ENCODE measurements around the gene SHC3.

The SHC3 gene

GRCh38 chr9:89097219-89097618 lies 81.4 kb downstream of the SHC3 start:
- TF ChIP-seq EP300 (IDR thresholded peaks at IDR 0.05; ENCODE audit: borderline replicate concordance) (no peak), ZBTB7A (IDR thresholded peaks at IDR 0.05; ENCODE audit: low read depth) (no peak), TEAD4 (IDR thresholded peaks at IDR 0.05) (no peak), RAD21 (IDR thresholded peaks at IDR 0.05; ENCODE audit: low read depth) (no peak), REST (IDR thresholded peaks at IDR 0.05; ENCODE audit: low read depth) (no peak), TCF12 (IDR thresholded peaks at IDR 0.05; ENCODE audit: low read depth) (no peak), TAF1 (IDR thresholded peaks at IDR 0.05; ENCODE audit: low read depth) (no peak), YY1 (IDR thresholded peaks at IDR 0.05; ENCODE audit: low read depth) (no peak), CREB1 (IDR thresholded peaks at IDR 0.05; ENCODE audit: low read depth) (no peak), EGR1 (IDR thresholded peaks at IDR 0.05) (no peak)
- TF ChIP-seq, protein P1, sequence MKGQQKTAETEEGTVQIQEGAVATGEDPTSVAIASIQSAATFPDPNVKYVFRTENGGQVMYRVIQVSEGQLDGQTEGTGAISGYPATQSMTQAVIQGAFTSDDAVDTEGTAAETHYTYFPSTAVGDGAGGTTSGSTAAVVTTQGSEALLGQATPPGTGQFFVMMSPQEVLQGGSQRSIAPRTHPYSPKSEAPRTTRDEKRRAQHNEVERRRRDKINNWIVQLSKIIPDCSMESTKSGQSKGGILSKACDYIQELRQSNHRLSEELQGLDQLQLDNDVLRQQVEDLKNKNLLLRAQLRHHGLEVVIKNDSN (IDR thresholded peaks at IDR 0.05), result no peak
- TF ChIP-seq, protein P2, sequence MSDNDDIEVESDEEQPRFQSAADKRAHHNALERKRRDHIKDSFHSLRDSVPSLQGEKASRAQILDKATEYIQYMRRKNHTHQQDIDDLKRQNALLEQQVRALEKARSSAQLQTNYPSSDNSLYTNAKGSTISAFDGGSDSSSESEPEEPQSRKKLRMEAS (IDR thresholded peaks at IDR 0.05), result no peak

GRCh38 chr9:89096807-89097206 lies 81.8 kb downstream of the SHC3 start:
- TF ChIP-seq REST (IDR thresholded peaks at IDR 0.05; ENCODE audit: low read depth) (no peak), CREB1 (IDR thresholded peaks at IDR 0.05; ENCODE audit: low read depth) (no peak), TAF1 (IDR thresholded peaks at IDR 0.05; ENCODE audit: low read depth) (no peak)

DNA sequence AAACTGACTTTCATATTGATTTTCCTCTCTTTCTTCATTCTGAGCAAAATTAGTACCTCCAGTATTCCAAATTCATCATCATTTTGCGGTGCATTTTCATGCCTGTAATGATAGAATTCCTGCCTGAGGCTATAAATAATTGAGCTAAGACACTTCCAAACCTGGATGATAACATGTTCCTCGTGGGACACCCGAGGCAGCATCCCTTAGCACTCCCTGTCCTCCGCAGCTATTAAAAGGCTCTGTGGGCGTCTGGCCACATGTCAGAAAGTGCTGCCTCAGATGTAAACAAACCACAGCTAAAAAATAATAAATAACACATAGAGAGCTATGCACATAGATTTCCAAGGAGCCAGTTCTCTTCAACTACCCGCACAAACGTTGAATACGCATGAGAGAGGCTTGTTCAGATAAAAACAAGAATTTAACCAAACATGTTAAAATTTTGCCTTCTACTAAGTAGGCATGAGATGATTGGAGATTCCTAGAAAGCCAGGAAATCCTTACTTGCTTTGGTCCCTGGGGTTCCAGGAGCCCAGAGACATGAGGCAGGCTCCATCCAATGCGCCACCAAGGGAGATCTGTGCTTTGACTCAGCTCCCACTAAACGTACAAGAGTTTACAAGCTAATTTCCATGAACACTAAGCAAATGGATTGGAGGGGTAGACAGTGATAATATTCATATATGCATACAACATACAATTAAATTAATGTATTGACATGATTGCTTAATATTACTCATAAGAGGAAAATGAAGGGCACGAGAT lies 82.7 kb downstream of the SHC3 start:
- no peak for TF ChIP-seq ZBTB7A (IDR thresholded peaks at IDR 0.05; ENCODE audit: low read depth)
- TF ChIP-seq TCF12 (IDR thresholded peaks at IDR 0.05; ENCODE audit: low read depth), result no peak
- no peak for TF ChIP-seq EP300 (IDR thresholded peaks at IDR 0.05; ENCODE audit: borderline replicate concordance)
- TF ChIP-seq TAF1 (IDR thresholded peaks at IDR 0.05; ENCODE audit: low read depth), result no peak
- TF ChIP-seq REST (IDR thresholded peaks at IDR 0.05; ENCODE audit: low read depth), result no peak
- no peak for TF ChIP-seq YY1 (IDR thresholded peaks at IDR 0.05; ENCODE audit: low read depth)
- TF ChIP-seq EGR1 (IDR thresholded peaks at IDR 0.05), result no peak
- no peak for TF ChIP-seq NFIC (IDR thresholded peaks at IDR 0.05)

DNA sequence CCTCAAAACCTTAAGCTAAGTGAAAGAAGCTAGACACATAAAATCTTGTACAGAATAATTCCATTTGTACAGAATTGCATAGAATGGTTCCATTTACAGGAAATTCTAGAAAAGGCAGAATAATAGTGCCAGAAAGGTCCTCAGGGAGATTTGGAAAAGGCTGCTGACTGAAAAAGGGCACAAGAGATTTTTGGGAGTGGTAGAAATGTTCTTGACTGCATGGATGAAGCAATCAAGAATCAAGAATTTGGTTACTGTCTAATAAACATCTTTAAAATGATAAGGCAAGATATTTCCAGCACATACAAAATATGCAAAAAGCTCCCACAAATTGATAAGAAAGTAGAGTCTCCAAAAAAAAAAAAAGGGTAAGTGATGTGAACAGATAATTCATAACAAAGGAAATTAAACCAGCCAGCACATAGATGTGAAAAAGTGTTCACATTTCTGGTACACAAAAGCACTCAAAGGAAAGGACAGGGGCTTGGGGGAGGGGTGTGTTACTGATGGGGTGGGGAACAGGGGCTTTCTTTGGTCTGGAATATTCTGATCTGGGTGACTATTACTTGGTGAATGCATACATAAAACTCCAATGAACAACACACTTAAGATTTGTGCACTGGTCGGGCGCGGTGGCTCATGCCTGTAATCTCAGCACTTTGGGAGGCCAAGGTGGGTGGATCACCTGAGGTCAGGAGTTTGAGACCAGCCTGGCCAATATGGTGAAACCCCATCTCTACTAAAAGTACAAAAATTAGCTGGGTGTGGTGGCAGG lies 85.2 kb downstream of the SHC3 start:
- TF ChIP-seq FOXM1 (IDR thresholded peaks at IDR 0.05; ENCODE audit: borderline replicate concordance, low read depth) (no peak), RAD21 (IDR thresholded peaks at IDR 0.05; ENCODE audit: low read depth) (no peak), YY1 (IDR thresholded peaks at IDR 0.05; ENCODE audit: low read depth) (no peak), TAF1 (IDR thresholded peaks at IDR 0.05; ENCODE audit: low read depth) (no peak), TEAD4 (IDR thresholded peaks at IDR 0.05) (no peak), CEBPB (IDR thresholded peaks at IDR 0.05) (no peak), ZBTB7A (IDR thresholded peaks at IDR 0.05; ENCODE audit: low read depth) (no peak), EP300 (IDR thresholded peaks at IDR 0.05; ENCODE audit: borderline replicate concordance) (no peak), REST (IDR thresholded peaks at IDR 0.05; ENCODE audit: low read depth) (no peak), NFIC (IDR thresholded peaks at IDR 0.05) (no peak), EGR1 (IDR thresholded peaks at IDR 0.05) (no peak), TCF12 (IDR thresholded peaks at IDR 0.05; ENCODE audit: low read depth) (no peak)
- TF ChIP-seq, protein P2 (IDR thresholded peaks at IDR 0.05), result no peak
- TF ChIP-seq, protein P1 (IDR thresholded peaks at IDR 0.05), result no peak

Measured in Ishikawa (cell line).